PFSK-1 (cell line): ENCODE measurements around the gene POU2F2.

Experiments used
- POLR2AphosphoS5 ChIP-seq: IDR thresholded peaks from 2 replicates; pipeline ENCODE4 v1.6.1; 2012; ENCODE audit warnings: low read depth, mild to moderate bottlenecking, control low read depth, low read length, moderate library complexity
- REST ChIP-seq, 2 experiments: IDR thresholded peaks; 2 replicates each; pipeline versions ENCODE4 v1.6.1 to v1.8.0; 2011 to 2012; ENCODE audit warnings: low read depth in 2 of 2, low read length in 2 of 2, control low read depth in 1 of 2, inconsistent platforms in 1 of 2, mild to moderate bottlenecking in 1 of 2, moderate library complexity in 1 of 2; ENCODE audit not compliant: insufficient read depth in 1 of 2

- TF ChIP-seq POLR2AphosphoS5 (no peak), REST (IDR thresholded peaks at IDR 0.05; ENCODE audit: insufficient read depth in 1 of 2, low read depth in 2 of 2, low read length in 2 of 2) (no peak)
Observed at GRCh38 chr19:42092350-42092749, 39.9 kb downstream of the POU2F2 start.
